Measurements from ENCODE around the gene NADSYN1.
"Not testable (repeated sequence)": the region's sequence is repeated elsewhere in the genome, so short reads cannot be mapped to it uniquely, and the experiment has no call there.

NADSYN1 gene

DNA sequence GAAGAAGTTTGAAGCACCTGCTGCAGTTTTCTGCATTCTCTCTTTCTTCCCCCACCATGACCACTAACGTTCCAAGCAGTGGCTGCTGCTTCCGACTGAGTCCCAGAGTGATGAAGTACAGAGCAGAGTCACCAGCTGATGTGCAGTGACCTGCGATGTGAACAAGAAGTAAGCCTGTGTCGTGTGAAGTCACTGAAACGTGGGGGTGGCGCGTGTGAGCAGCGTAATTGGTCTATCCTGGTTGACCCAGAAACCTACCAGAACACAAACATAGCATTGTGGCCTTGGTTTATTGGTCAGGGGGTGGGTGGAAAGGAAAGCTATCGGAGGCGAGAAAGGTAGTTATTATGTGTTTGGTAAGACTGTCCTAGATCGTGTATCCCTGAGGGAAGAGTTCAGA lies 77.6 kb downstream of the NADSYN1 start:
- no peak for DNase-seq

GRCh38 chr11:71532036-71532610 lies 79.1 kb downstream of the NADSYN1 start:
- DNase-seq = no peak

GRCh38 chr11:71534711-71535608 lies 82.0 kb downstream of the NADSYN1 start:
- DNase-seq = not testable (repeated sequence)

DNA sequence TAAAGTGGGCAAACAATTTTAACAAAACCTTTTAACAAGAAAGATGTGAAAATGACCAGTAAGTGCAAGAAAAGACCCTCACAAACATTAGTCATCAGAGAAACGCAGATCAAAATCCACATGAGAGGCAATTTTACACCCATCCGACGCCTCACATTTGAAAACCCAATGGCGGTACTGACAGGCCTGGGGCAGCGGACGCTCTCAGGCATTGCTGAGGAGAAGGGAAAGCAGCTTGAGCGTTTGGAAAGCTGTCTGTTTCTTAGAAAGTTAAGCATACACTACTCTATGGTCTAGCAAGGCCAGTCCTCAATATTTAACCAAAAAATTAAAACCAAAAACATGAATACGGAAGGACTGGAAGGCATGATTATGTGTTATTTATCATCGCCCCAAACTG lies 82.8 kb downstream of the NADSYN1 start:
- DNase-seq = no peak

GRCh38 chr11:71537537-71537936 lies 84.5 kb downstream of the NADSYN1 start:
- no peak for DNase-seq

DNA sequence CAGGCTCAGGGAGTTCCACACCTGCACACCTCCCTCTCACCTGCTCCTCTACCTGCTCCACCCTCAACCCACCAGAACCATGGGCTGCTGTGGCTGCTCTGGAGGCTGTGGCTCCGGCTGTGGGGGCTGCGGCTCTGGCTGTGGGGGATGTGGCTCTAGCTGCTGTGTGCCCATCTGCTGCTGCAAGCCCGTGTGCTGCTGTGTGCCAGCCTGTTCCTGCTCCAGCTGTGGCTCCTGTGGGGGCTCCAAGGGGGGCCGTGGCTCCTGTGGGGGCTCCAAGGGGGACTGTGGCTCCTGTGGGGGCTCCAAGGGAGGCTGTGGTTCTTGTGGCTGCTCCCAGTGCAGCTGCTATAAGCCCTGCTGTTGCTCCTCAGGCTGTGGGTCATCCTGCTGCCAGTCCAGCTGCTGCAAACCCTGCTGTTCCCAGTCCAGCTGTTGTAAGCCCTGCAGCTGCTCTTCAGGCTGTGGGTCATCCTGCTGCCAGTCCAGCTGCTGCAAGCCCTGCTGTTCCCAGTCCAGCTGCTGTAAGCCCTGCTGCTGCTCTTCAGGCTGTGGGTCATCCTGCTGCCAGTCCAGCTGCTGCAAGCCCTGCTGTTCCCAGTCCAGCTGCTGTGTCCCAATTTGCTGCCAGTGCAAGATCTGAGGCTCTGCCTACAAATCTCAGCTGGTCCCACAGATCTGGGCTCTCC lies 85.1 kb downstream of the NADSYN1 start, which contains the start of gene KRTAP5-8:
Gene KRTAP5-8, plus strand, starts transcription at position 49 of the 689 bp plus-strand sequence. Its CDS starts 31 bp downstream, at position 80.
- DNase-seq = not testable (repeated sequence)

GRCh38 chr11:71538666-71538990 lies 85.6 kb downstream of the NADSYN1 start:
- no peak for DNase-seq

DNA sequence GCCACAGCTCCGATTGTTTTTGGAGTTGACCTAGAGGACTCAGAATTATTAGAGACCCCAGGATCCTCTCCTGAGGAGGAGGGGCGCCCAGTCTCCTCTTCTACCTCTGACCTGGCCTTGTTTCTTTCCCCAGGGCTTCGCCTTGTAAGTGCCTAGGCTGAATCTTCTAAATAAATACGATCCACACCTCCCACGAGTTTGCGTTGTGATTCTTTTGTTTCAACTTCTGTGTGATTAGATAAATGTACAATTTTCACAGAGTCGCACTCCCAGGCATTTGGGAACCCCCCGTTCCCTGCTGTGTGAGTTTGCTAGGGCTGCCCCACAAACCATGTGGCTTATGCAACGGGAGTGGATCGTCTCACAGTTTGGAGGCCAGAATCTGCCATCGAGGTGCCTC lies 86.0 kb downstream of the NADSYN1 start:
- no peak for DNase-seq

- DNase-seq = not testable (repeated sequence)
Observed at GRCh38 chr11:71539971-71540370, 87.0 kb downstream of the NADSYN1 start.

DNA sequence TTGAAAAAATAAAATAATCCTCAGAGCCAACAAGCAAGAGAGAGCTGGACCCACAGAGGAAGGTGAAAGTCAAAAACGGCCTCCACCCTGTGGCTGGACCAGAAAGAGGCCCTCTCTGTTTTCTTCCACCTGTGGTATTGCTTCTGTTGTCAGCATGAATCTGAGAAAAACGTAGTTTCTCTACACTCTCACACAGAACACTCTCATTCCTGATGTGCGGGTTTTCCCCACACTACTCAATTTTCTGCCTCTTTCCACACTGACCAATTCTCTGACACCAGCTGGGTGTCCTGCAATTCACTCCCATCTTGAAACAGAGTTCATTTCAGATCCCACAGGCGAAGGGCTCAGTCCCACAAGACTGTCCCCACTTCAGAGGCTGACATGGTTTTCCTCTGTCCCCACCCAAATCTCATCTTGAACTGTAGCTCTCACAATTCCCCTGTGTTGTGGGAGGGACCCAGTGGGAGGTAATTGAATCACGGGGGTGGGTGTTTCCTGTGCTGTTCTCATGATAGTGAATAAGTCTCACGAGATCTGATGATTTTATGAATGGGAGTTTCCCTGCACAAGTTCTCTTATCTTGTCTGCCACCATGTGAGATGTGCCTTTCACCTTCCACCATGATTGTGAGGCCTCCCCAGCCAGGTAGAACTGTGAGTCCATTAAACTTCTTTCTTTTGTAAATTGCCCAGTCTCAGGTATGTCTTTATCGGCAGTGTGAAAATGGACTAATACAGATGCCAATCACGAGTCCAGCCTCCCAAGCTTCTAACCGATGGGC lies 87.7 kb downstream of the NADSYN1 start:
- DNase-seq = not testable (repeated sequence)

- no peak for DNase-seq
Observed at GRCh38 chr11:71542382-71542781, 89.4 kb downstream of the NADSYN1 start.

DNA sequence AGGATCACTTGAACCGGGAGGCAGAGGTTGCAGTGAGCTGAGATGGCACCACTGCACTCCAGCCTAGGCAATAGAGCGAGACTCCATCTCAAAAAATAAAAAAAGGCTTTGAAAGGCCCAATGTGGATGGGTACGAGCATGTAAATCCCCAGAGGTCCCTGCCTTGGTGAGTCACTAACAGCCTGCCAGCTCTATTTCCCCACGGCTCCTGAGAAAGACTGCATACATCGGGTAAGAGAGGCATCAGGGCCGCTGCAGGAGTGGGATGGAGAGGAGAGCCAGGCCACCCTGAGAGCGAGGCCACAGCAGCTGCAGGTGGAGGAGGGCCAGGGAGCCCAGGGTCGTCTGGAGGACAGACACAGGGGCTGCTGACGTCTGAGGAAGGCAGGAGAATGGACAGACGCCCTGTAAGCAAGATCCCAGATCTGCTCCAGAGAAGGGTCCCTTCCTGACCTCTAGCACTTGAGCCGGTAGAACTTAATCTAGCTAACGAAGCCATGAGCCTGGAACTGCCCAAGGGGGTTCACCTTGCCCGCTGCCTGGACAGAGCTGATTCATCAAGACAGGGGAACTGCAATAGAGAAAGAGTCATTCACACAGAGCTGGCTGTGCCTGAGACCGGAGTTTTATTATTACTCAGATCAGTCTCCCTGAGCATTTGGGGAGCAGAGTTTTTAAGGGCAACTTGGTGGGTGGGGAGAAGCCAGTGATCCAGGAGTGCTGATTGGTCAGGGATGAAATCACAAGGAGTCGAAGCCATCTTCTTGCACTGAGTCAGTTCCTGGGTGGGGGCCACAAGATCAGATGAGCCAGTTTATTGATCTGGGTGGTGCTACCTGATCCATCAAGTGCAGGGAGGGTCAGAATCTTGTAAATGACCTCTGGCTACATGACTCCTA lies 90.1 kb downstream of the NADSYN1 start:
- no peak for DNase-seq

- no peak for DNase-seq
Observed at GRCh38 chr11:71543866-71544265, 90.9 kb downstream of the NADSYN1 start.

GRCh38 chr11:71544525-71545214 lies 91.7 kb downstream of the NADSYN1 start:
- DNase-seq = no peak

DNA sequence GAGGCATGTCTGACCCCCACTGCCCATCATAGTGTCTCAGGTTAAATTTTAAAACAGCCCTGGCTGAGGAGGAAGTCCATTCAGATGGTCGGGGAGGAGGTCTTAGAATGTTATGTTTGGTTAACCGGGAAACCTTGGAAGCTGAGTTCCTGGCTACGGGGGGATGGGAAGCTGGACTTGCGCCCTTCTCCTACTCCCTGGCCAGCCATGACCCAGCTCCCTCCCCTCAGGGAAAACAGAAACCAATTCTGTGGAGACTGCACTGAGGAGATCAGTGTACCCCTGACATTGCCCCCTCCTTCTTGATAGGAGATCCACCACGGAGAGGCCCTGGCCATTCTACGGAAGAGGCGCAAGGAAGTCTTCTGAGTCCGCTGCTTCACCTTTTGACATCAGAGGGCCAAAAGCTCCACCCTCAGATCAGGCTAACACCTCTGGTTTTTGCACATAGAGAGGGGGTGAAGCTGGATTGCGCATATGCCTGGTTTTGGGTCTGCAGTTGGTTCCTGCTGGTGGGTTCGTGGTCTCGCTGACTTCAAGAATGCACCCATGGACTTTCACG lies 92.5 kb downstream of the NADSYN1 start:
- no peak for DNase-seq

DNA sequence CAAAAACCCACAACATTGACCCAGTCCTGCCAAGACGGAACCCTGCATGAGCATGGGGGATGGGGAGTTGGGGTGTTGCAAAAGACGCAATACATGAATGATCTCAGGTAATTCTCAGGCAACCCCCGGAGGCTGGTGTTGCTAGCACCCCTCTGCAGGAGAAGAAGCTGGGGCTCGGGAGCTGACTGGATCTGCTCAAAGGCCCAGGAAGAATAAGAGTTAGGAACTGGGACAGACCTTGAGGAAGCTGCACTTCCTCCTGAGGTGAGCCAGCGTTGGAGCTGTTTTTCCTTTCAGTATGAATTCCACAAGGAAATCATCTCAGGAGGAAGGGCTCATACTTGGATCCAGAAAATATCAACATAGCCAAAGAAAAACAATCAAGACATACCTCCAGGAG lies 95.1 kb downstream of the NADSYN1 start, which contains the start of gene KRTAP5-9:
Gene KRTAP5-9, plus strand, starts transcription at position 301 of the 400 bp plus-strand sequence. CDS start 238 bp downstream, outside the sequence.
- DNase-seq = no peak

- no peak for DNase-seq
Observed at GRCh38 chr11:71548716-71549151, 95.7 kb downstream of the NADSYN1 start.

Measured in NCI-H1436 treated with DMSO at 0.1 percent for 48 hours (cell line).